ENCODE results near the gene CADPS2.

DNA sequence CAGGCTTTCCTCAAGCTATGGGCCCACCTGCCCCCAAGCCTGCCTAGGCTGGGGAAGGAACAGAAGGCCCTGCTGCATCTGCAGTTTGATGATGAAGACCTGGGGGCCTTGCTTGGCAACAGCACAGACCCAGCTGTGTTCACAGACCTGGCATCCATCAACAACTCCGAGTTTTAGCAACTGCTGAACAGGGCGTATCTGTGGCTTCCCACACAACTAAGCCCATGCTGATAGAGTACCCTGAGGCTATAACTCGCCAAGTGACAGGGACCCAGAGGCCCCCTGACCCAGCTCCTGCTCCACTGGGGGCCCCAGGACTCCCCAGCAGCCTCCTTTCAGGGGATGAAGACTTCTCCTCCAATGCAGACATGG lies 36.3 kb downstream of the CADPS2 start:
- TF ChIP-seq, protein P1, sequence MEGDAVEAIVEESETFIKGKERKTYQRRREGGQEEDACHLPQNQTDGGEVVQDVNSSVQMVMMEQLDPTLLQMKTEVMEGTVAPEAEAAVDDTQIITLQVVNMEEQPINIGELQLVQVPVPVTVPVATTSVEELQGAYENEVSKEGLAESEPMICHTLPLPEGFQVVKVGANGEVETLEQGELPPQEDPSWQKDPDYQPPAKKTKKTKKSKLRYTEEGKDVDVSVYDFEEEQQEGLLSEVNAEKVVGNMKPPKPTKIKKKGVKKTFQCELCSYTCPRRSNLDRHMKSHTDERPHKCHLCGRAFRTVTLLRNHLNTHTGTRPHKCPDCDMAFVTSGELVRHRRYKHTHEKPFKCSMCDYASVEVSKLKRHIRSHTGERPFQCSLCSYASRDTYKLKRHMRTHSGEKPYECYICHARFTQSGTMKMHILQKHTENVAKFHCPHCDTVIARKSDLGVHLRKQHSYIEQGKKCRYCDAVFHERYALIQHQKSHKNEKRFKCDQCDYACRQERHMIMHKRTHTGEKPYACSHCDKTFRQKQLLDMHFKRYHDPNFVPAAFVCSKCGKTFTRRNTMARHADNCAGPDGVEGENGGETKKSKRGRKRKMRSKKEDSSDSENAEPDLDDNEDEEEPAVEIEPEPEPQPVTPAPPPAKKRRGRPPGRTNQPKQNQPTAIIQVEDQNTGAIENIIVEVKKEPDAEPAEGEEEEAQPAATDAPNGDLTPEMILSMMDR (optimal IDR thresholded peaks at IDR 0.05 in 1 of 3, IDR thresholded peaks at IDR 0.05 in 1 of 3, conservative IDR thresholded peaks at IDR 0.05 in 1 of 3; ENCODE audit: extremely low read depth in 1 of 3, insufficient read depth in 2 of 3, low read length in 3 of 3): no peak
- TF ChIP-seq EZH2 (IDR thresholded peaks at IDR 0.05; ENCODE audit: low read length): no peak

All from keratinocyte (primary cell).